Endothelial cell of umbilical vein (primary cell): ENCODE measurements around the gene CNTNAP4.

ENCODE experiments used
- JUN ChIP-seq: IDR thresholded peaks from 2 replicates; pipeline ENCODE4 v1.6.1; 2011; ENCODE audit warnings: borderline replicate concordance, low read depth; ENCODE audit not compliant: insufficient read length, insufficient read depth
- POLR2A ChIP-seq: IDR thresholded peaks from 2 replicates; pipeline ENCODE4 v1.6.1; 2012; ENCODE audit warnings: low read depth, mild to moderate bottlenecking, control low read depth, low read length

DNA sequence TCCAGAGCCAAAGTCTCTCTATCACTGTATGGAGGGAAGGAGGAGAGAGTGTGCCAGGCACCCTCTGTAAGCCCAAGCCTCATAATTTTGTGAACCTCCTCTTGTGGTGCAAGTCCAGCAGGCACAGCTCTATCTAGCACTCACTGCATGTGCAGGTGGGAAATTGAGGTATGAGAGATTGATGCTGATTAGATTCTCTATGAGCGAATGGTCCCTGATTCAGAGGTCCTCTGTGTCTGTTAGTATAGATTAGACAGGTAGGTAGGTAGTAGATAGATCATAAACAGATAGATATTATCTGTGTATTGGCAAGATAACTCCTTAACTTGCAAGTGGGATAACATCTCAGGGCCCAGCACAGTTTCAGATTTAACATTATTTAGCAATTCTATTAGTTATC lies 209.5 kb downstream of the CNTNAP4 start:
- TF ChIP-seq JUN (no peak), POLR2A (no peak)
